GM10248 (cell line): ENCODE measurements around the gene TDRD1.
A peak's percentile ranks its signal among the peaks of the same experiment; 100 is the strongest.

Experiments
- CTCF ChIA-PET: fragments of 300-600 bp; sonication (Branson Sonifier 250); formaldehyde crosslinking; extraction: SDS; loops from one replicate; lab custom pipeline; 2021; ENCODE audit warnings: antibody characterized with exemption; lab: Yijun Ruan, JAX
- POLR2A ChIA-PET: fragments of 350-650 bp; sonication (Branson Sonifier 250); formaldehyde crosslinking; extraction: SDS; loops from one replicate; lab custom pipeline; 2020; ENCODE audit warnings: antibody characterized with exemption; lab: Yijun Ruan, JAX
- DNase-seq: peaks from one replicate; pipeline ENCODE4 v3.0.0; 2012; ENCODE audit errors: extremely low spot score
- CTCF ChIP-seq: IDR thresholded peaks from 2 replicates; pipeline ENCODE4 v1.5.1; 2012; ENCODE audit warnings: mild to moderate bottlenecking, low read depth; ENCODE audit errors: extremely low read depth, missing control alignments, control extremely low read depth

Gene TDRD1

GRCh38 chr10:114232561-114233176 is 53.5 kb downstream of the TDRD1 start:
- no peak for DNase-seq
- no peak for TF ChIP-seq CTCF
- ChIA-PET CTCF (interaction anchor here (1.0 kb wide), 1 partner anchor 24 kb away, joined by 3 read pairs; no protein-coding TSS in a partner anchor), POLR2A (no interaction called here)

GRCh38 chr10:114233482-114233881 is 54.3 kb downstream of the TDRD1 start:
- ChIA-PET POLR2A (no interaction called here), CTCF (no interaction called here)
- no peak for TF ChIP-seq CTCF
- no peak for DNase-seq

GRCh38 chr10:114234132-114234531 is 55.0 kb downstream of the TDRD1 start:
- TF ChIP-seq CTCF = no peak
- ChIA-PET POLR2A (no interaction called here), CTCF (no interaction called here)
- DNase-seq = no peak

GRCh38 chr10:114239117-114239993 is 60.2 kb downstream of the TDRD1 start, which contains the start of gene VWA2:
Gene VWA2 (plus strand): TSS chr10:114239254. CDS start chr10:114248714, 9,460 bp downstream.
- POLR2A ChIA-PET = no interaction called here

GRCh38 chr10:114239994-114240345 is 60.8 kb downstream of the TDRD1 start:
- ChIA-PET CTCF (no interaction called here), POLR2A (no interaction called here)
- no peak for TF ChIP-seq CTCF
- DNase-seq = no peak

More at GRCh38 chr10:114239117-114239993, 60.2 kb downstream of the TDRD1 start, which contains the start of gene VWA2:
- peak; percentile 18 for TF ChIP-seq CTCF
- CTCF ChIA-PET = no interaction called here
- peak; percentile 47 for DNase-seq

GRCh38 chr10:114242235-114242634 is 63.1 kb downstream of the TDRD1 start:
- CTCF ChIA-PET = interaction anchor here (1.4 to 1.8 kb wide), 2 partner anchors 13 to 53 kb away, joined by 3 read pairs; no protein-coding TSS in a partner anchor
- POLR2A ChIA-PET = no interaction called here
- no peak for TF ChIP-seq CTCF
- DNase-seq = no peak
